Measurements from ENCODE around the gene TNRC6A.

Gene TNRC6A

GRCh38 chr16:24833352-24833751 lies 103.9 kb downstream of the TNRC6A start:
- H3K36me3 ChIP-seq (ENCODE audit: low read length): no peaks in the 10 kb centered on the region
- H3K27ac ChIP-seq (ENCODE audit: low read depth, low read length): no peak overlapping the region
- H3K27me3 ChIP-seq (ENCODE audit: low read length): no peaks in the 10 kb centered on the region
- no peak overlapping the region for H3K4me3 ChIP-seq (ENCODE audit: insufficient read depth, low read length, poor library complexity, severe bottlenecking)
- no peak overlapping the region for H2AFZ ChIP-seq (ENCODE audit: low read depth, low read length, severe bottlenecking)
- H3K9ac ChIP-seq (ENCODE audit: low read length): no peak overlapping the region
- TF ChIP-seq CTCF (IDR thresholded peaks at IDR 0.05; ENCODE audit: insufficient read depth, low read length, poor library complexity, severe bottlenecking): no peak
- TF ChIP-seq EZH2phosphoT487 (conservative IDR thresholded peaks at IDR 0.05; ENCODE audit: low read length): no peak
- H3K79me2 ChIP-seq (ENCODE audit: insufficient read depth, low read length): no peaks in the 10 kb centered on the region
- H3K4me2 ChIP-seq (ENCODE audit: low read depth, low read length, poor library complexity, severe bottlenecking): no peak overlapping the region
- no peaks in the 10 kb centered on the region for H3K9me2 ChIP-seq (replicated peaks; ENCODE audit: insufficient read depth, low read length)
- no peaks in the 10 kb centered on the region for H3F3A ChIP-seq (ENCODE audit: insufficient read depth)
- no peaks in the 10 kb centered on the region for H3K9me3 ChIP-seq (ENCODE audit: insufficient read depth, low read length)
- no peaks in the 10 kb centered on the region for H4K20me1 ChIP-seq (ENCODE audit: low read depth, low read length)

- no peak overlapping the region for H3K9ac ChIP-seq (ENCODE audit: low read length)
- no peak overlapping the region for H3K4me3 ChIP-seq (ENCODE audit: insufficient read depth, low read length, poor library complexity, severe bottlenecking)
- H3K27ac ChIP-seq (ENCODE audit: low read depth, low read length): no peak overlapping the region
- no peak for TF ChIP-seq EZH2phosphoT487 (conservative IDR thresholded peaks at IDR 0.05; ENCODE audit: low read length)
- no peak overlapping the region for H3K4me2 ChIP-seq (ENCODE audit: low read depth, low read length, poor library complexity, severe bottlenecking)
- H3K79me2 ChIP-seq (ENCODE audit: insufficient read depth, low read length): no peaks in the 10 kb centered on the region
- H4K20me1 ChIP-seq (ENCODE audit: low read depth, low read length): no peaks in the 10 kb centered on the region
- H2AFZ ChIP-seq (ENCODE audit: low read depth, low read length, severe bottlenecking): no peak overlapping the region
- no peaks in the 10 kb centered on the region for H3K9me3 ChIP-seq (ENCODE audit: insufficient read depth, low read length)
- no peaks in the 10 kb centered on the region for H3F3A ChIP-seq (ENCODE audit: insufficient read depth)
- H3K9me2 ChIP-seq (replicated peaks; ENCODE audit: insufficient read depth, low read length): no peaks in the 10 kb centered on the region
- no peaks in the 10 kb centered on the region for H3K36me3 ChIP-seq (ENCODE audit: low read length)
- H3K27me3 ChIP-seq (ENCODE audit: low read length): no peaks in the 10 kb centered on the region
Observed at GRCh38 chr16:24834459-24835335, 105.2 kb downstream of the TNRC6A start.

- Histone ChIP-seq H3K4me2 (ENCODE audit: low read depth, low read length, poor library complexity, severe bottlenecking) (no peak overlapping the region), H3K9me2 (replicated peaks; ENCODE audit: insufficient read depth, low read length) (no peaks in the 10 kb centered on the region), H3K9me3 (ENCODE audit: insufficient read depth, low read length) (no peaks in the 10 kb centered on the region), H3K27ac (ENCODE audit: low read depth, low read length) (no peak overlapping the region), H3K4me3 (ENCODE audit: insufficient read depth, low read length, poor library complexity, severe bottlenecking) (no peak overlapping the region), H3K27me3 (ENCODE audit: low read length) (no peaks in the 10 kb centered on the region), H3F3A (ENCODE audit: insufficient read depth) (no peaks in the 10 kb centered on the region), H2AFZ (ENCODE audit: low read depth, low read length, severe bottlenecking) (no peak overlapping the region), H3K9ac (ENCODE audit: low read length) (no peak overlapping the region), H3K36me3 (ENCODE audit: low read length) (no peaks in the 10 kb centered on the region), H3K79me2 (ENCODE audit: insufficient read depth, low read length) (no peaks in the 10 kb centered on the region), H4K20me1 (ENCODE audit: low read depth, low read length) (no peaks in the 10 kb centered on the region)
- no peak for TF ChIP-seq EZH2phosphoT487 (conservative IDR thresholded peaks at IDR 0.05; ENCODE audit: low read length)
- no peak for TF ChIP-seq CTCF (IDR thresholded peaks at IDR 0.05; ENCODE audit: insufficient read depth, low read length, poor library complexity, severe bottlenecking)
Observed at GRCh38 chr16:24836836-24837235, 107.4 kb downstream of the TNRC6A start.

- no peak overlapping the region for H3K4me3 ChIP-seq (ENCODE audit: insufficient read depth, low read length, poor library complexity, severe bottlenecking)
- H3K4me2 ChIP-seq (ENCODE audit: low read depth, low read length, poor library complexity, severe bottlenecking): no peak overlapping the region
- no peak for TF ChIP-seq EZH2phosphoT487 (conservative IDR thresholded peaks at IDR 0.05; ENCODE audit: low read length)
- TF ChIP-seq CTCF (IDR thresholded peaks at IDR 0.05; ENCODE audit: insufficient read depth, low read length, poor library complexity, severe bottlenecking): no peak
- no peaks in the 10 kb centered on the region for H3K79me2 ChIP-seq (ENCODE audit: insufficient read depth, low read length)
- H3K27me3 ChIP-seq (ENCODE audit: low read length): no peaks in the 10 kb centered on the region
- no peaks in the 10 kb centered on the region for H3K9me3 ChIP-seq (ENCODE audit: insufficient read depth, low read length)
- no peak overlapping the region for H3K27ac ChIP-seq (ENCODE audit: low read depth, low read length)
- no peaks in the 10 kb centered on the region for H3F3A ChIP-seq (ENCODE audit: insufficient read depth)
- H3K9me2 ChIP-seq (replicated peaks; ENCODE audit: insufficient read depth, low read length): no peaks in the 10 kb centered on the region
- no peak overlapping the region for H3K9ac ChIP-seq (ENCODE audit: low read length)
- H4K20me1 ChIP-seq (ENCODE audit: low read depth, low read length): no peaks in the 10 kb centered on the region
- H3K36me3 ChIP-seq (ENCODE audit: low read length): no peaks in the 10 kb centered on the region
- no peak overlapping the region for H2AFZ ChIP-seq (ENCODE audit: low read depth, low read length, severe bottlenecking)
Observed at GRCh38 chr16:24837969-24838368, 108.5 kb downstream of the TNRC6A start.

All from SU-DHL-6 (cell line).